HEK293 (cell line): ENCODE results near the gene TLE2.
A peak's percentile ranks its signal among the peaks of the same experiment; 100 is the strongest.

ENCODE experiments used
- CTCF ChIA-PET: fragments of 350-600 bp; formaldehyde crosslinking; extraction: SDS; loops from one replicate; lab custom pipeline; 2021; ENCODE audit warnings: antibody characterized with exemption; lab: Yijun Ruan, JAX
- POLR2A ChIA-PET: fragments of 300-600 bp; formaldehyde crosslinking; extraction: SDS; loops from one replicate; lab custom pipeline; 2020; ENCODE audit warnings: antibody characterized with exemption, inconsistent platforms; lab: Yijun Ruan, JAX
- H3K27ac ChIP-seq: fragments of 200-500 bp; sonication (Bioruptor generic); 2 replicates; pipeline ENCODE4 v1.5.1; 2014; ENCODE audit warnings: low read depth, low read length, control low read depth, inconsistent platforms; ENCODE audit errors: extremely low read depth
- H3K36me3 ChIP-seq, 2 experiments: fragments of 200-500 bp in 1 of 2; sonication (Bioruptor generic) in 1 of 2; 1 replicate in 1 of 2; 2 replicates in 1 of 2; pipeline ENCODE4 v1.5.1; 2014 to 2017; ENCODE audit warnings: inconsistent platforms in 2 of 2, low read length in 2 of 2; ENCODE audit not compliant: control insufficient read depth in 2 of 2, insufficient read depth in 1 of 2
- H3K4me1 ChIP-seq: fragments of 200-500 bp; sonication (Bioruptor generic); 2 replicates; pipeline ENCODE4 v1.5.1; 2014; ENCODE audit warnings: mild to moderate bottlenecking, low read length, inconsistent platforms; ENCODE audit not compliant: control insufficient read depth, insufficient read depth
- H3K4me3 ChIP-seq: 2 replicates; pipeline ENCODE4 v1.5.1; 2011; ENCODE audit warnings: low read depth, mild to moderate bottlenecking, control low read depth, low read length, moderate library complexity
- H3K9me3 ChIP-seq: fragments of 200-500 bp; sonication (Bioruptor generic); 2 replicates; pipeline ENCODE4 v1.5.1; 2014; ENCODE audit warnings: low read depth, low read length, inconsistent platforms; ENCODE audit not compliant: control insufficient read depth, insufficient read depth
- BCL11A ChIP-seq: fragments of 450-650 bp; formaldehyde crosslinking; IDR thresholded peaks from 2 replicates; pipeline ENCODE4 v1.5.1; 2016; ENCODE audit warnings: low read depth, missing biosample characterization, missing genetic modification characterization
- KLF8 ChIP-seq: fragments of 450-650 bp; formaldehyde crosslinking; IDR thresholded peaks from 2 replicates; pipeline ENCODE4 v1.5.1; 2016; ENCODE audit warnings: missing biosample characterization, missing genetic modification characterization
- MZF1 ChIP-seq: fragments of 450-650 bp; formaldehyde crosslinking; IDR thresholded peaks from 2 replicates; pipeline ENCODE4 v1.5.1; 2017; ENCODE audit warnings: missing biosample characterization, missing genetic modification characterization, borderline replicate concordance
- SP7 ChIP-seq: fragments of 450-650 bp; formaldehyde crosslinking; IDR thresholded peaks from 2 replicates; pipeline ENCODE4 v1.5.1; 2016; ENCODE audit warnings: missing biosample characterization, missing genetic modification characterization
- ZBTB17 ChIP-seq: fragments of 450-650 bp; formaldehyde crosslinking; IDR thresholded peaks from 2 replicates; pipeline ENCODE4 v1.5.1; 2016; ENCODE audit warnings: missing biosample characterization, missing genetic modification characterization
- ZNF175 ChIP-seq: fragments of 450-650 bp; formaldehyde crosslinking; IDR thresholded peaks from 2 replicates; pipeline ENCODE4 v1.5.1; 2016; ENCODE audit warnings: missing biosample characterization, missing genetic modification characterization
- ZNF324 ChIP-seq: fragments of 450-650 bp; formaldehyde crosslinking; IDR thresholded peaks from 2 replicates; pipeline ENCODE4 v1.5.1; 2016; ENCODE audit warnings: missing biosample characterization, missing genetic modification characterization
- ZNF37A ChIP-seq: fragments of 450-650 bp; IDR thresholded peaks from 2 replicates; pipeline ENCODE4 v1.5.1; 2018; ENCODE audit warnings: missing biosample characterization, missing genetic modification characterization
- ZNF596 ChIP-seq: fragments of 450-650 bp; IDR thresholded peaks from 2 replicates; pipeline ENCODE4 v1.5.0; 2018; ENCODE audit warnings: missing biosample characterization, mild to moderate bottlenecking, missing genetic modification characterization, moderate library complexity
- ZNF600 ChIP-seq: fragments of 450-650 bp; formaldehyde crosslinking; IDR thresholded peaks from 2 replicates; pipeline ENCODE4 v1.5.1; 2016; ENCODE audit warnings: missing biosample characterization, missing genetic modification characterization
- ZNF626 ChIP-seq: fragments of 450-650 bp; sonication (Bioruptor Pico); formaldehyde crosslinking; IDR thresholded peaks from 2 replicates; pipeline ENCODE4 v1.5.1; 2018; ENCODE audit warnings: missing biosample characterization, missing genetic modification characterization, inconsistent platforms
- ZNF664 ChIP-seq: fragments of 450-650 bp; formaldehyde crosslinking; IDR thresholded peaks from 2 replicates; pipeline ENCODE4 v1.5.1; 2016; ENCODE audit warnings: missing biosample characterization, missing genetic modification characterization
- ZNF768 ChIP-seq: fragments of 450-650 bp; formaldehyde crosslinking; IDR thresholded peaks from 2 replicates; pipeline ENCODE4 v1.5.1; 2018; ENCODE audit warnings: missing biosample characterization, mild to moderate bottlenecking, missing genetic modification characterization
- ZNF791 ChIP-seq: fragments of 450-650 bp; formaldehyde crosslinking; IDR thresholded peaks from 2 replicates; pipeline ENCODE4 v1.5.1; 2016; ENCODE audit warnings: missing biosample characterization, missing genetic modification characterization
- ZNF792 ChIP-seq: fragments of 450-650 bp; formaldehyde crosslinking; IDR thresholded peaks from 2 replicates; pipeline ENCODE4 v1.5.1; 2016; ENCODE audit warnings: missing biosample characterization, missing genetic modification characterization
- TF ChIP-seq, protein P1 (sequence below): fragments of 450-650 bp; formaldehyde crosslinking; IDR thresholded peaks from 2 replicates; pipeline ENCODE4 v1.5.1; 2016; ENCODE audit warnings: missing biosample characterization, missing genetic modification characterization
- TF ChIP-seq, protein P2 (sequence below): fragments of 450-650 bp; formaldehyde crosslinking; IDR thresholded peaks from 2 replicates; pipeline ENCODE4 v1.5.1; 2016; ENCODE audit warnings: missing biosample characterization, missing genetic modification characterization
- TF ChIP-seq, protein P3 (sequence below): fragments of 450-650 bp; formaldehyde crosslinking; IDR thresholded peaks from 2 replicates; pipeline ENCODE4 v1.5.1; 2017; ENCODE audit warnings: missing biosample characterization, missing genetic modification characterization
- TF ChIP-seq, protein P4 (sequence below): fragments of 450-650 bp; IDR thresholded peaks from 2 replicates; pipeline ENCODE4 v1.5.1; 2018; ENCODE audit warnings: missing biosample characterization, missing genetic modification characterization

TLE2 gene

DNA sequence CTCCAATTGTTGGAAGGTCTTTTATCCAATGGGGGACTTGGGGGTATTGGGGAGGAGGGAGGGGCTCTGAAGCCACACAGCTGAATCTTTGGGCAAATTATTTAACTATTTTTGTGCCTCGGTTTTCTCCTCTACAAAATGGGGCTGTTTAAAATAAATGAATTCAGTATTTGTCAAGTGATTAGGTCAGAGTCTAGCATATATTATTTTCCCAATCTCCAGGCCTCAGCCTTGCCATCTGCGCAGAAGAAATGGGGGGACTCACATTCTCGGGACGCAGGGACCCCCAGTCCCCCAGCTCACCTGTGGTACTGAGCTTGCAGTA, 31.7 kb upstream of the TLE2 start:
- TF ChIP-seq ZNF175 (tag by site-specific recombination) (no peak), ZNF664 (tag by site-specific recombination) (peak; percentile 67), ZNF37A (tag by site-specific recombination) (no peak)
- H3K36me3 ChIP-seq = peaks cover 11 to 41% of the 10 kb centered on the region in 2 experiments
- H3K4me1 ChIP-seq = peaks cover 17% of the 10 kb centered on the region
- ChIA-PET POLR2A (no interaction called here), CTCF (interaction anchor here (0.8 to 1.3 kb wide), 4 partner anchors 12 to 98 kb away, joined by 3 to 4 read pairs (median 3); no protein-coding TSS in a partner anchor)
- H3K4me3 ChIP-seq = peak overlapping the region; percentile 59
- no peaks in the 10 kb centered on the region for H3K9me3 ChIP-seq
- H3K27ac ChIP-seq = peak overlapping the region; percentile 75; the same call in 1 of the 2 replicates

DNA sequence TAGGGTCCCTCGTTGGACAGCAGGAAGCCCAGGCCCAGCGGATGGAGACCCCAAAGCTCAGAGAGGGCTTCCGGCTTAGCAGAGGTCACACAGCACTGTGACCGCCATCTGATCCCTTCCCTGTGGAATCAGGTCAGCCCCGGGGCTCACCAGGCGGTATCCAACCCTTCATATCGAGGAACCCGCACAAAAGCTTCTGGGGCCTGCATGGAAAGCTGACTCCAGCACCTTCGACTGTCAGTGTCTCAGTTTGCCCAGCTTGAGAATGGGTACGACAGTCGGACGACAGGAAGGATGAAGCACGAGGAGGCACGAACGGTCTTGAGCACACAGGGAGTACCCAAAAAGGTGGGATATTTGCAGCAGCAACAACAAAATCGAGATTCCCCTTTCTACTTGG, 30.6 kb upstream of the TLE2 start:
- POLR2A ChIA-PET = interaction anchor here (1.1 kb wide), 1 partner anchor 24 kb away, joined by 4 read pairs; no protein-coding TSS in a partner anchor
- CTCF ChIA-PET = interaction anchor here (0.6 to 1.3 kb wide), 3 partner anchors 13 to 117 kb away, joined by 3 to 4 read pairs (median 3); no protein-coding TSS in a partner anchor
- H3K27ac ChIP-seq = no peak overlapping the region
- peaks cover 20% of the 10 kb centered on the region for H3K4me1 ChIP-seq
- TF ChIP-seq BCL11A (tag by site-specific recombination) = 0 out of 2 replicates have a peak, but pooled peaks have one; percentile 11
- TF ChIP-seq, protein P1, sequence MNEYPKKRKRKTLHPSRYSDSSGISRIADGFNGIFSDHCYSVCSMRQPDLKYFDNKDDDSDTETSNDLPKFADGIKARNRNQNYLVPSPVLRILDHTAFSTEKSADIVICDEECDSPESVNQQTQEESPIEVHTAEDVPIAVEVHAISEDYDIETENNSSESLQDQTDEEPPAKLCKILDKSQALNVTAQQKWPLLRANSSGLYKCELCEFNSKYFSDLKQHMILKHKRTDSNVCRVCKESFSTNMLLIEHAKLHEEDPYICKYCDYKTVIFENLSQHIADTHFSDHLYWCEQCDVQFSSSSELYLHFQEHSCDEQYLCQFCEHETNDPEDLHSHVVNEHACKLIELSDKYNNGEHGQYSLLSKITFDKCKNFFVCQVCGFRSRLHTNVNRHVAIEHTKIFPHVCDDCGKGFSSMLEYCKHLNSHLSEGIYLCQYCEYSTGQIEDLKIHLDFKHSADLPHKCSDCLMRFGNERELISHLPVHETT = no peak
- no peak for TF ChIP-seq MZF1
- TF ChIP-seq ZNF600 = no peak
- TF ChIP-seq ZNF596 (tag by site-specific recombination) = no peak
- no peak for TF ChIP-seq ZNF791 (tag by site-specific recombination)
- TF ChIP-seq SP7 = peak; percentile 15; the same call in 1 of the 2 replicates
- TF ChIP-seq, protein P2, sequence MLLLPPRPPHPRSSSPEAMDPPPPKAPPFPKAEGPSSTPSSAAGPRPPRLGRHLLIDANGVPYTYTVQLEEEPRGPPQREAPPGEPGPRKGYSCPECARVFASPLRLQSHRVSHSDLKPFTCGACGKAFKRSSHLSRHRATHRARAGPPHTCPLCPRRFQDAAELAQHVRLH (tag by site-specific recombination) = peak; percentile 52; the same call in 1 of the 2 replicates
- no peak for TF ChIP-seq ZNF626 (tag by site-specific recombination)
- TF ChIP-seq, protein P3, sequence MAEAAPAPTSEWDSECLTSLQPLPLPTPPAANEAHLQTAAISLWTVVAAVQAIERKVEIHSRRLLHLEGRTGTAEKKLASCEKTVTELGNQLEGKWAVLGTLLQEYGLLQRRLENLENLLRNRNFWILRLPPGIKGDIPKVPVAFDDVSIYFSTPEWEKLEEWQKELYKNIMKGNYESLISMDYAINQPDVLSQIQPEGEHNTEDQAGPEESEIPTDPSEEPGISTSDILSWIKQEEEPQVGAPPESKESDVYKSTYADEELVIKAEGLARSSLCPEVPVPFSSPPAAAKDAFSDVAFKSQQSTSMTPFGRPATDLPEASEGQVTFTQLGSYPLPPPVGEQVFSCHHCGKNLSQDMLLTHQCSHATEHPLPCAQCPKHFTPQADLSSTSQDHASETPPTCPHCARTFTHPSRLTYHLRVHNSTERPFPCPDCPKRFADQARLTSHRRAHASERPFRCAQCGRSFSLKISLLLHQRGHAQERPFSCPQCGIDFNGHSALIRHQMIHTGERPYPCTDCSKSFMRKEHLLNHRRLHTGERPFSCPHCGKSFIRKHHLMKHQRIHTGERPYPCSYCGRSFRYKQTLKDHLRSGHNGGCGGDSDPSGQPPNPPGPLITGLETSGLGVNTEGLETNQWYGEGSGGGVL (tag by site-specific recombination) = no peak
- peak; percentile 12; the same call in 1 of the 2 replicates for TF ChIP-seq KLF8 (tag by site-specific recombination)
- TF ChIP-seq, protein P4, sequence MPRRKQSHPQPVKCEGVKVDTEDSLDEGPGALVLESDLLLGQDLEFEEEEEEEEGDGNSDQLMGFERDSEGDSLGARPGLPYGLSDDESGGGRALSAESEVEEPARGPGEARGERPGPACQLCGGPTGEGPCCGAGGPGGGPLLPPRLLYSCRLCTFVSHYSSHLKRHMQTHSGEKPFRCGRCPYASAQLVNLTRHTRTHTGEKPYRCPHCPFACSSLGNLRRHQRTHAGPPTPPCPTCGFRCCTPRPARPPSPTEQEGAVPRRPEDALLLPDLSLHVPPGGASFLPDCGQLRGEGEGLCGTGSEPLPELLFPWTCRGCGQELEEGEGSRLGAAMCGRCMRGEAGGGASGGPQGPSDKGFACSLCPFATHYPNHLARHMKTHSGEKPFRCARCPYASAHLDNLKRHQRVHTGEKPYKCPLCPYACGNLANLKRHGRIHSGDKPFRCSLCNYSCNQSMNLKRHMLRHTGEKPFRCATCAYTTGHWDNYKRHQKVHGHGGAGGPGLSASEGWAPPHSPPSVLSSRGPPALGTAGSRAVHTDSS (tag by site-specific recombination) = 0 out of 2 replicates have a peak, but pooled peaks have one; percentile 14
- TF ChIP-seq ZNF768 (tag by site-specific recombination) = peak; percentile 92
- TF ChIP-seq ZBTB17 (tag by site-specific recombination) = no peak
- H3K4me3 ChIP-seq = no peak overlapping the region
- H3K36me3 ChIP-seq = peaks cover 11 to 52% of the 10 kb centered on the region in 2 experiments
- no peaks in the 10 kb centered on the region for H3K9me3 ChIP-seq

DNA sequence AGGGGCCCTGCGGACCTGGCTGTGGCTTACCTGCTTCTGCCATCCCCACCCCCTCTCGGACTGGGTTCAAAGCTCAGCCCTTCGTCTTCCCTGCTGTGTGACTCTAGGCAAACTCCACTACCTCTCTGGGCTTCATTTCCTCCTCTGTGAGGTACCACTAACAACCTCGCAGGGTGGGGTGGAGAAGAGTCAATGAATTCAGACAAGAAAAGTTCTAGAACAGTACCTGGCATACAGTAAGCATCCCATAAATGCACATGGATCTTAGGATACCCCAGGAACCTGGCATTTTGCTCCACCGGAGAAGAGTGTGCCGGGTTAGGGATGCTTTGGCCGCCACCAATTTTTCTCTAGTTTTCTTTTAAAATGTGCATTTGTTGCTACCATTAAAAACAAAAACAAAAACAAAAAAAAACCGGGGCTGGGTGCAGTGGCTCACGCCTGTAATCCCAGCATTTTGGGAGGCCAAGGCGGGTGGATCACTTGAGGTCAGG, 29.8 kb upstream of the TLE2 start:
- H3K4me1 ChIP-seq = peaks cover 20% of the 10 kb centered on the region
- CTCF ChIA-PET = interaction anchor here (0.5 to 0.7 kb wide), 2 partner anchors 12 to 226 kb away, joined by 3 read pairs; no protein-coding TSS in a partner anchor
- peak; percentile 63 for TF ChIP-seq ZNF768 (tag by site-specific recombination)
- TF ChIP-seq ZNF792 (tag by site-specific recombination) = peak; percentile 23; the same call in 1 of the 2 replicates
- no peak for TF ChIP-seq ZNF324
- no peak overlapping the region for H3K4me3 ChIP-seq
- H3K27ac ChIP-seq = no peak overlapping the region
- H3K36me3 ChIP-seq = peaks cover 11 to 59% of the 10 kb centered on the region in 2 experiments
- H3K9me3 ChIP-seq = no peaks in the 10 kb centered on the region
- POLR2A ChIA-PET = no interaction called here
